ENCODE data around the gene GPR108.
"Not testable (repeated sequence)": the region's sequence is repeated elsewhere in the genome, so short reads cannot be mapped to it uniquely, and the experiment has no call there.

Gene GPR108

DNA sequence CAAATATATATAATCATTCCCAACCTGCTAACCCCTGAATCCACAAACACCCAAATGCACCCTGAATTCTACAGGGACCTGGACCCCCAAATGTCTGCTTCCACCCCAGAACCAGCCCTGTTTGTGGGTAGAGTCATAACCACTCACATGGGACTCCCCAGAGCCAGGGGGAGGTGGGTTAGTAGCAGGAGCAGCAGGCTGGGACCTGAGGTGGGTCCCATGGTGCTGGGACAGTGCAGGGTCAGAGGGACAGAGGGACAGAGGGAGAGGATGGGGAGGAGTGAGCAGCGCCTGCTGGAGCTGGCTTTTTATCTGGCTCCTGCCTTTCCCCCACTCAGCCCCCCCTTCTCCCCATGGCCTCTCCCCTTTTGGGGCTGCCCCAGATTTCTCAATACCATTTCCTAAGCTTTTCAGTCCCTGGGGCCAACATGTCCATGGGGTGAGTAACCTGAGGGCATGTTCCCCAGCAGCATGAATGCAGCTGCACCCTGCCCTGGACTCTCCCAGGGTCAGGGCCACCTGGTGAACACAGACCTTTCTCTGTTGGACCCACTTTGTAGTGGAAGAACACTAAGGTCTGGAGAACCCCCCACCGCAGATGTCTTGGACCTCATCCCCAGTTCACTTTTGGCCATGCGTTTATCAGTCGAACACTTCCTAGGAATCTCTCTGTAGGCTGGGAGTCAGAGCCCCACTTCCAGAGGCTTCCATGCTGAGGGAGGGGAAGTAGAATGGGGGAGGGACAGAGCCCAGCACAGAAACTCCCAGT, 16.8 kb downstream of the GPR108 start, which contains the start of gene C3:
C3 (minus strand) TSS at position 282 of the 769 bp plus-strand sequence; CDS start at position 221, 61 bp downstream.
- DNase-seq (ENCODE audit: low spot score): no peak

DNA sequence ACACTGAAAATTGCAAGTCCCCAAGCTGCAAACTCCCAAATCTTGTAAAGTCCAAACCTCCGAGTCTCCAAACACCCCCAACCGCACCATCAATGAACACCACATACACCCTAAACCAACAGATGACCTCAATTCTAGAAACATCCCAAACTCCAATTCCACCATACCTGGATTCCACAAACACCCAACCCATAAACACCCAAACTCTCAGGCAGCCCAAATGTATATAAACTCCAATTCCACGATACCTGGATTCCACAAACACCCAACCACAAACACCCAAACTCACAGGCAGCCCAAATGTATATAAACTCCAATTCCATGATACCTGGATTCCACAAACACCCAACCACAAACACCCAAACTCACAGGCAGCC, 17.4 kb downstream of the GPR108 start:
- no peak for DNase-seq (ENCODE audit: low spot score)

DNA sequence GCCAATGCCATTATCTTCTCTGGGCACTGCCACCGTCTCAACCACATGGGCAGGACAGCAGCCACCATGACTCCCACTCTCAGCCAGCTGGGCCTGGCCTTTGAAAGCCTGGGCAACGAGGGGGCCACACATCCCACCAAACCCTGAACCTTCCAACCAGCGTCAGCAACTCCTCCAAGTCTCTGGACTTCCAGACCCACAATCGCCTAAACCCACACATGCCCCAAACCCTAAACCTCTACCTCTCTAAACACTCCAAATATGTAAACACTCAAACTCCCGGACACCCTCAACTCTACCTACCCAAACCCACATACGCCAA, 17.9 kb downstream of the GPR108 start:
- no peak for DNase-seq (ENCODE audit: low spot score)

DNA sequence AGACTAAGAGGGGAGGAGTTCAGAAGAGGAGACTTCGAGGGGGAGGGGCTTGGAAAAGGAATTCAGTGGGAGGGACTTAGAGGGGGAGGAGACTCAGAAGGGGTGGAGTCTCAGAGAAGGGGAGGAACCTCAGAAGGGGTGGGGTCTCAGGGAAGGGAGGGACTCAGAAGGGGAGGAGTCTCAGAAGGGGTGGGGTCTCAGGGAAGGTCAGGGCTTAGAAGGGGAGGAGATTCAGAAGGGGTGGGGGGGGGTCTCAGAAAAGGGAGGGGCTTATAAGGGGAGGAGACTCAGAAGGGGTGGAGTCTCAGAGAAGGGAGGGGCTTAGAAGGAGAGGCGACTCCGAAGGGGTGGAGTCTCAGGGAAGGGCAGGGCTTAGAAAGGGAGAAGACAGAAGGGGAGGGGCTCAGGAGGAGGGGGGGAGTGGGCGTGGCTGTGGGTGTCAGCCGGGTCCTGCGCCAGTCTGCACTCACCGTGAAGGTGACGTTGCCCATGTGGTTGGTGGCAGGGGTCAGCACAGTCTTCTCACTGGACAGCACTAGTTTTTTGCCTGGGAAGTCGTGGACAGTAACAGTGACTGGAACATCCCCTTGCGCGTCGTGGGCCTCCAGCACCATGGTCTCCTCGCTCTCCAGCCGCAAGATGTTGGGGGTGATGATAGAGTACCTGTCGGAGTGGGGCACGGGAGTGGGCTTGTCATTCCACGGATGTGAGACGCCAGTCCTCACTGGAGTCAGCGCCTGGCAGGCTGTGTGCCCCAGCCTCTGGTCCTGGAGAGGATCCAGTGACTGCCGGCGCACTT, 18.4 kb downstream of the GPR108 start:
- DNase-seq (ENCODE audit: low spot score): no peak

DNA sequence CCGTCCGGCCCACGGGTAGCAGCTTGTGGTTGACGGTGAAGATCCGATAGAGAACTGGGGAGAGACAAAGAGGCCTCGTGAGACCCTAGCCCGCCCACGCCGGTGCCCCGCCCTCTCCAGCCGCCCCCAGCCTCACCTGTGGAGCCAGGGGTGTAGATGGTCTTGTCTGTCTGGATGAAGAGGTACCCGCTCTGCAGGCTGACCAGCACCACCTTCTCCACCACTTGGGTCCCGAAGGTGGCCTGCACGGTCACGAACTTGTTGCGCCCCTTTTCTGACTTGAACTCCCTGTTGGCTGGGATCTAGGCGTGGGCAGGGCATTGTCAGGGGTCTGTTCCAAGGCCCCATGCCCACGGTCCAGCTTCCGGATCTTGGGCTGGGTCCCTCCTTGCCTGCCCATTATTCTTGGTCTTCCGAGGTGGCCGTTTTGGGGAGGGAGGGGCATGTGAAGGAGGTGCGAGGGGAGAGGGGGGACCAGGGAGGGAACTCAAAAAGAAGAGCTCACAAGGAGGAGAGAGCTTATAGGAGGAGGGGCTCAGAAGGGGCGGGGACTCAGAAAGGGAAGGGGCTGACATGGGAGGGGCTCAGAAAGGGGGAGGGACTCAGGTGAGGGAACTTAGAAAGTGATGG, 19.2 kb downstream of the GPR108 start:
- no peak for DNase-seq (ENCODE audit: low spot score)

- DNase-seq (ENCODE audit: low spot score): no peak
Measured at GRCh38 chr19:6717441-6717971, 19.9 kb downstream of the GPR108 start.

GRCh38 chr19:6717036-6717435, 20.3 kb downstream of the GPR108 start:
- DNase-seq (ENCODE audit: low spot score): no peak

- DNase-seq (ENCODE audit: low spot score): no peak
Measured at GRCh38 chr19:6716610-6716970, 20.8 kb downstream of the GPR108 start.

GRCh38 chr19:6714749-6715555, 22.4 kb downstream of the GPR108 start:
- no peak for DNase-seq (ENCODE audit: low spot score)

DNA sequence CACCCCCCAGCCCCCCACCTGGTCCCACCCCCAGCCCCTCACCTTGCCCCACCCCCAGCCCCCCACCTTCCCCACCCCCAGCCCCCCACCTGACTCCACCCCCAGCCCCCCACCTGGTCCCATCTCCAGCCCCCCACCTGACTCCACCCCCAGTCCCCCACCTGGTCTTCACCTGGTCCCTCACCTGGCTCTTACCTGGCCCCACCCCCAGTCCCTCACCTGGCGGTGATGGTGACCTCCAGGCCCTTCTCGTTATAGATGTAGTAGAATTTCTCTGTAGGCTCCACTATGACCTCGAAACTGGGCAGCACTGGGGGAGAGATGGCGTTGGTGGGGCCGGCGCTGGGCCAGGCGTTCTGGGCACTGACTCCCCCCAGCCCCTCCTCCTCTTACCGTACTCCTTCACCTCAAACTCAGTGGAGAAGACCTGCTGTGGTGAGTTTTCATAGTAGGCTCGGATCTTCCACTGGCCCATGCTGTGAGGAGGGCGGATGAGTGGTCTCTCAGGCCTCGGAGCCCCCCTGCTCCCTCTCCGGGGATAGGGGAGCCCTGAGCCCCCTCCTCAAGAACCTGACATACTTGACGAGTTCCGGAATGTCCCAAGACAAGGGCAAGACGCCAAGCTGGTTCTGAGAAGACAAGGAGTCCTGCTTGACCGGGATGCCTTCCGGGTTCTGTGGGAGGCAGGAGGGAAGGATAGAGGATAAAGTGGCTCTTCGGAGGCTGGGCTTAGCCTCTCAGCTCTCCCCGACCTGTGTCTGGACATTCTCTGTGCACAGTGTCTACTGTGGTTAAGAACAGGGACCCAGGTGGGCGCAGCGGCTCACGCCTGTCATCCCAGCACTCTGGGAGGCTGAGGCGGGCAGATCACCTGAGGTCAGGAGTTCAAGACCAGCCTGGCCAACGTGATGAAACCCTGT, 23.3 kb downstream of the GPR108 start:
- no peak for DNase-seq (ENCODE audit: low spot score)

DNA sequence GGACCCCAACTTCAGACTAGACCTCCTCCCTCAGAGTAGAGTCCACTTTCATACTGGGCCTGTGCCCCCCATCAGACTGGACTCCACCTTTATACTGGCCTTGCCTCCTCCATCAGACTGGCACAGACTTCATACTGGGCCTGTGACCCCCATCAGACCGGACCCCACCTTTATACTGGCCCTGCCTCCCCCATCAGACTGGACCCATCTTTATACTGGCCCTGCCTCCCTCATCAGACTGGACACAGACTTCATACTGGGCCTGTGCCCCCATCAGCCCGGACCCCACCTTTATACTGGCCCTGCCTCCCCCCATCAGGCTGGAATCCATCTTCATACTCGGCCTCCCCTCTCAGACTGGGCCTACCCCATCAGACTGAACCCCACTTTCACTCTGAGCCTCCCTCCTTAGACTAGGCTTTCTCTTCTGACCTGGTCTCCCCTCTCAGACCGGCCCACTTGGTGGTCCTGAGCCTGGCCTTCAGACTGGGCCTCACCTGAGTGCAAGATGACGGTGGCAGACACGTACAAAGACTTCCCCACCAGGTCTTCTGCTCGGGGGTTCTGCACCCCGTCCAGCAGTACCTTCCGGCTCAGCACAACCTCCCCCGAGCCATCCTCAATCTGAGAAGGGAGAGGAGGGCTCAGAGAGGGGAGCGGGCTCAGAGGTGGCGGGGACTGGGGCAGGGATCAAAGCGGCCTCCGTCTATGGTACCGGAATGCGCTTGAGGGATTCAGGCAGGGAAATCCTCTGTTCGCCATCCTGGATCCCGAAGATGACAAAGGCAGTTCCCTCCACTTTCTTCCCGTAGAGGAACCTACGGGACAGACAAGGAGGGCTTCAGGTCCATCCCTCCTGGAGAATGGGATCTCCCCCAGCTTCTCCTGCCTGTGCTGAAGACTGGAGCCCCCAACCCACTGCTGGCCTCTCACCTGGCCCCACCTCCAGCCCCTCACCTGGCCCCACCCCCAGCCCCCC, 24.4 kb downstream of the GPR108 start:
- no peak for DNase-seq (ENCODE audit: low spot score)

DNA sequence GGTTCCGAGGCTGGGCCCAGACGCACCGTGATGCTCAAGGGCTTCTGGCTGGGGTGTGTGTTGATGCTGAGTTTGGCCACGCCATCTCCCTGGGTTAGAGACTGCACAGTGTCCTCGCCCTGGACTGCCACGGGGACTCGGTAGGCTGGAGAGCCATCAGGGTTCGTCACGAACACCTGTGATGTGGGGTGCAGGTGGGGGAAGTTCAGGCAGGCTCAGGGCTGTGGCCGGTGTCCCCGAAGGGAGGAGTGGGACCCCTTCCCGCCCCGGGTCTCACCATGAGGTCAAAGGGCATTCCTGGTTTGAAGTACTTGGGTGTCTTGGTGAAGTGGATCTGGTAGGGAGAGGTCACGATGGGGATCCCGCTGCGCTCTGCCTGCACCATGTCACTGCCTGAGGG, 25.1 kb downstream of the GPR108 start:
- no peak for DNase-seq (ENCODE audit: low spot score)

DNA sequence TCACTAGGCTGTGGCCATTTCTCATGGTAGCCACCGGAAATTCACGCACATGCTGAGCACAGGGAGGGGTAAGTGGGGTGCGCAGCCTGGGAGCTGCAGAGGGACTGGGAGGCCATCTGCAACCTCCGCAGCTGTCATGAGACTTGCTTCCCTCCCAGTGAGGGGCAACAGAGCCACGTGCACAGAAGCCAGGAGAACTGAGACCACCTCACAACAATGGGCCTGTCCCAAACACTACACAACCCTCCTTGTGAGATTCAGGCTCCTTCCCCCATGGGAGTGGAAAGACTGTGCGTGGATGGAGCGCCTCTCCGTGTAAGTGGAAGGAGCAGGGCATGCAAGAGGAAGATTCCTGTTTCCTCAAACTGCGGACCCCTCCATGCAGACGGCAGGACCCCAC, 25.8 kb downstream of the GPR108 start:
- no peak for DNase-seq (ENCODE audit: low spot score)

- no peak for DNase-seq (ENCODE audit: low spot score)
Measured at GRCh38 chr19:6711078-6711361, 26.4 kb downstream of the GPR108 start.

GRCh38 chr19:6710273-6711077, 26.9 kb downstream of the GPR108 start:
- DNase-seq (ENCODE audit: low spot score): no peak

GRCh38 chr19:6709549-6709948, 27.8 kb downstream of the GPR108 start:
- no peak for DNase-seq (ENCODE audit: low spot score)

DNA sequence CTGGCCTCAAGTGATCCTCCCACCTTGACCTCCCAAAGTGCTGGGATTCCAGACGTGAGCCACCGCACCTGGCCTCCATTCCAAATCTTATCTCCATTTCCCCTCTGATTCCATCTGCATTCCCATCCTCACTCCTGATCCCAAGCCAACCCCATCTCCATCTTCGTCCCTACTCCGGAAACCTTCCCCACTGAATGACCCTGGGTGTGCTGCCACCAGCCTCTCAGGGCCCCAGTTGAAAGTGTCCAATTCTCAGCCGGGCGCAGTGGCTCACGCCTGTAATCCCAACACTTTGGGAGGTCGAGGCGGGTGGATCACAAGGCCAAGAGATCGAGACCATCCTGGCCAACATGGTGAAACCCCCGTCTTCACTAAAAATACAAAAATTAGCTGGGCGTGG, 28.5 kb downstream of the GPR108 start:
- DNase-seq (ENCODE audit: low spot score): not testable (repeated sequence)

GRCh38 chr19:6708346-6708745, 29.0 kb downstream of the GPR108 start:
- no peak for DNase-seq (ENCODE audit: low spot score)

DNA sequence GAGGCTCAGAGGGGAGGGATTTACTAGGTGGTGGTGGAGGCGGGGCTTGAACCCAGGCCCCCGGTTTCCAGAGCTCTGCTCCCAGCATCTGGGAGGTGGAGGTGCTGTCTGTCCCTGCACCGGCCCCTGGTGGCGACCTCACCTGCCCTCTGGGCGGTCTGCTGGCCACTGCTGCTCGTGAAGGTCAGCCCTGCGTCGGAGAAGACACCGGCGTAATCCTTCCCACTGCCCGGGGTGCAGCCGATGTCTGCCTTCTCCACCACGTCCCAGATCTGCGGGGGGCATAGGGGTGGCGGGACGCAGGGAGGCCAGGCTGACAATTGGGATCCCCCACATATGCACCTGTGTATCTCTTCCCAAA, 29.7 kb downstream of the GPR108 start:
- DNase-seq (ENCODE audit: low spot score): no peak

Data from ecto neural progenitor cell (in vitro differentiated cells).